K562 treated with DMSO at 1 percent for 12 hours (cell line): Measurements from ENCODE around the gene NUS1. TPM values are rescaled to one million over a fixed set of nuclear protein-coding genes. Genes with fewer than 3 reads are reported as not detected.

ENCODE experiments used
- total RNA-seq: library from RNA; unstranded; fragments of 300-600 nt; gene quantifications from 2 replicates; pipeline ENCODE4 v1.2.3, GENCODE V29; 2022; ENCODE audit not compliant: insufficient read depth

NUS1 gene
- total RNA-seq = 12.5 and 28.3 TPM in 2 replicates

GRCh38 chr6:117674991-117675657 is at the start of gene NUS1:
Gene NUS1 (plus strand): TSS chr6:117675469. CDS start chr6:117675671, 202 bp downstream.

Other genes with a start within 250 kb of the NUS1 start
- gene ROS1, start 249.5 kb upstream of the NUS1 start, total RNA-seq = not detected in 2 replicates
- gene DCBLD1, start 192.8 kb upstream of the NUS1 start, total RNA-seq = 4.0 and 10.8 TPM in 2 replicates
- gene GOPC, start 73.0 kb upstream of the NUS1 start, total RNA-seq = 4.6 and 19.6 TPM in 2 replicates
- gene SLC35F1, start 231.8 kb downstream of the NUS1 start, total RNA-seq = not detected in 2 replicates